WTC11 (cell line): ENCODE data around the gene PAEP. TPM values are rescaled to one million over a fixed set of nuclear protein-coding genes. Genes with fewer than 3 reads are reported as not detected.

Experiments
- ATAC-seq: fragments of 200-7000 bp; cut with Tn5 transposase; 2 replicates; pipeline ENCODE4 v1.10.0; 2021; ENCODE audit warnings: mild to moderate bottlenecking, moderate library complexity
- CTCF ChIA-PET: fragments of 300-600 bp; sonication (Branson Sonifier 250); formaldehyde crosslinking; loops from one replicate; lab custom pipeline; 2021; ENCODE audit warnings: antibody characterized with exemption; lab: Charles Lee
- POLR2A ChIA-PET: fragments of 350-600 bp; sonication (Branson Sonifier 250); formaldehyde crosslinking; loops from one replicate; lab custom pipeline; 2021; ENCODE audit warnings: antibody characterized with exemption; lab: Charles Lee
- DNase-seq: peaks from one replicate; pipeline ENCODE4 v3.0.0; 2021; ENCODE audit warnings: low spot score
- H3K27ac Mint-ChIP-seq: 2 replicates; pipeline ENCODE4 v1.8.0; 2021; ENCODE audit warnings: mixed read lengths
- H3K27me3 Mint-ChIP-seq: 2 replicates; pipeline ENCODE4 v1.8.0; 2021; ENCODE audit warnings: low read depth, mild to moderate bottlenecking, moderate library complexity, mixed read lengths
- H3K36me3 Mint-ChIP-seq: 2 replicates; pipeline ENCODE4 v1.8.0; 2021; ENCODE audit warnings: mixed read lengths
- H3K4me1 Mint-ChIP-seq: 2 replicates; pipeline ENCODE4 v1.8.0; 2022; ENCODE audit warnings: mixed read lengths
- H3K4me3 Mint-ChIP-seq: 2 replicates; pipeline ENCODE4 v1.8.0; 2021; ENCODE audit warnings: mild to moderate bottlenecking, moderate library complexity, mixed read lengths
- H3K9me3 Mint-ChIP-seq: 2 replicates; pipeline ENCODE4 v1.8.0; 2021; ENCODE audit warnings: mixed read lengths
- ETV6 ChIP-seq: sonication (generic); formaldehyde crosslinking; IDR thresholded peaks from 2 replicates; pipeline ENCODE4 v1.8.1; 2022; ENCODE audit warnings: mild to moderate bottlenecking, missing genetic modification reagents
- FOXK1 ChIP-seq: sonication (generic); formaldehyde crosslinking; IDR thresholded peaks from 2 replicates; pipeline ENCODE4 v1.8.0; 2022; ENCODE audit warnings: mild to moderate bottlenecking, moderate library complexity, missing genetic modification reagents
- GTF2I ChIP-seq: fragments of 250-450 bp; sonication (Bioruptor Pico); conservative IDR thresholded peaks from 2 replicates; pipeline ENCODE4 v1.4.0; 2021; ENCODE audit warnings: mild to moderate bottlenecking
- HMGA2 ChIP-seq: fragments of 250-450 bp; sonication (Bioruptor Pico); IDR thresholded peaks from 2 replicates; pipeline ENCODE4 v1.4.0; 2021; ENCODE audit warnings: mild to moderate bottlenecking, moderate library complexity
- IRF1 ChIP-seq: sonication (generic); formaldehyde crosslinking; IDR thresholded peaks from 2 replicates; pipeline ENCODE4 v1.8.0; 2023; ENCODE audit warnings: missing genetic modification reagents
- JAZF1 ChIP-seq: fragments of 250-450 bp; sonication (Bioruptor Pico); IDR thresholded peaks from 2 replicates; pipeline ENCODE4 v1.9.0; 2021; ENCODE audit warnings: moderate library complexity, mild to moderate bottlenecking, inconsistent platforms
- KAT7 ChIP-seq: sonication (generic); formaldehyde crosslinking; IDR thresholded peaks from 2 replicates; pipeline ENCODE4 v1.8.1; 2023; ENCODE audit warnings: missing genetic modification reagents, mild to moderate bottlenecking, borderline replicate concordance
- MAX ChIP-seq: sonication (generic); formaldehyde crosslinking; IDR thresholded peaks from 2 replicates; pipeline ENCODE4 v1.8.0; 2022; ENCODE audit warnings: mild to moderate bottlenecking, missing genetic modification reagents
- NR2C2 ChIP-seq: sonication (generic); formaldehyde crosslinking; IDR thresholded peaks from 2 replicates; pipeline ENCODE4 v1.8.0; 2022; ENCODE audit warnings: mild to moderate bottlenecking, missing genetic modification reagents
- PRRX2 ChIP-seq: fragments of 250-450 bp; sonication (Bioruptor Pico); IDR thresholded peaks from 2 replicates; pipeline ENCODE4 v1.8.0; 2021; ENCODE audit warnings: mild to moderate bottlenecking
- SMAD3 ChIP-seq: sonication (generic); formaldehyde crosslinking; IDR thresholded peaks from 2 replicates; pipeline ENCODE4 v1.8.0; 2022; ENCODE audit warnings: missing genetic modification reagents, mild to moderate bottlenecking, borderline replicate concordance
- ZNF232 ChIP-seq: sonication (generic); formaldehyde crosslinking; IDR thresholded peaks from 2 replicates; pipeline ENCODE4 v1.8.0; 2022; ENCODE audit warnings: mild to moderate bottlenecking, missing genetic modification reagents
- ZNF281 ChIP-seq: sonication (generic); formaldehyde crosslinking; IDR thresholded peaks from 2 replicates; pipeline ENCODE4 v1.8.0; 2023; ENCODE audit warnings: mild to moderate bottlenecking, missing genetic modification reagents
- total RNA-seq: library from RNA; stranded (reverse); gene quantifications from 3 replicates; pipeline ENCODE4 v1.2.3, GENCODE V29; 2021
- TF ChIP-seq, protein P1 (sequence below): sonication (generic); formaldehyde crosslinking; conservative IDR thresholded peaks from 2 replicates; pipeline ENCODE4 v1.8.1; 2022; ENCODE audit warnings: mild to moderate bottlenecking, missing genetic modification reagents
- TF ChIP-seq, protein P2 (sequence below): sonication (generic); formaldehyde crosslinking; IDR thresholded peaks from 2 replicates; pipeline ENCODE4 v1.8.0; 2022; ENCODE audit warnings: mild to moderate bottlenecking, missing genetic modification reagents
- TF ChIP-seq, protein P3 (sequence below): fragments of 250-450 bp; sonication (Bioruptor Pico); IDR thresholded peaks from 2 replicates; pipeline ENCODE4 v1.8.0; 2021; ENCODE audit warnings: mild to moderate bottlenecking
- TF ChIP-seq, protein P4 (sequence below): sonication (generic); formaldehyde crosslinking; IDR thresholded peaks from 2 replicates; pipeline ENCODE4 v1.8.1; 2022; ENCODE audit warnings: low read depth, missing genetic modification reagents, borderline replicate concordance

PAEP gene
- total RNA-seq, 1 experiment from 2014 or later = not detected

DNA sequence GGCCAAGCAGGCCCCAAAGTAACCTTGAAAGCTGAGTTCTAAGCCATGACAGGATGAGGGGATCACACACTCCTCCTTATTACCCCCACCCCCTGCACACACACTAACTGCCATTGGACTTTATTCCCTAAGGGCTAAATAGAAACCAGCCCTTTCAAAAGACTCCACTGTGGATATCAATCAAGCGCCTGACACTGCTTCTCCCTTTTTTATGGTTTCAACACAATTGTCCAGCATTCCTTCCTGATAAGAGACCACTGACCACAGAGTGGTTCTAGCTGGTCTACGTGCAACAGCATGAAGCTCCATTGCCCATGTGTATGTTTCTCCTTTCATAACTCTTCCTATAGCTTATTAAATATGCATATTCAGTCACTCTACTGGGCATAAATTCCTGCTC is 34.7 kb downstream of the PAEP start:
- DNase-seq (no peak), ATAC-seq (no peak)
- H3K4me3 Mint-ChIP-seq = no peak overlapping the region
- ChIA-PET POLR2A (interaction anchor here (0.6 kb wide), 1 partner anchor 181 kb away, joined by 3 read pairs; no protein-coding TSS in a partner anchor), CTCF (interaction anchor here (1.3 kb wide), 1 partner anchor 76 kb away, joined by 3 read pairs; no protein-coding TSS in a partner anchor)
- peaks cover 6% of the 10 kb centered on the region; the same call in 1 of the 2 replicates for H3K36me3 Mint-ChIP-seq
- H3K9me3 Mint-ChIP-seq = peaks cover 45% of the 10 kb centered on the region
- TF ChIP-seq PRRX2 = no peak
- TF ChIP-seq, protein P1, sequence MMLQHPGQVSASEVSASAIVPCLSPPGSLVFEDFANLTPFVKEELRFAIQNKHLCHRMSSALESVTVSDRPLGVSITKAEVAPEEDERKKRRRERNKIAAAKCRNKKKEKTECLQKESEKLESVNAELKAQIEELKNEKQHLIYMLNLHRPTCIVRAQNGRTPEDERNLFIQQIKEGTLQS (CRISPR knock-in tag) = no peak
- TF ChIP-seq ZNF232 (CRISPR knock-in tag) = no peak
- TF ChIP-seq JAZF1 (CRISPR knock-in tag) = no peak
- TF ChIP-seq IRF1 (CRISPR knock-in tag) = no peak
- no peak for TF ChIP-seq NR2C2 (CRISPR knock-in tag)
- TF ChIP-seq KAT7 (CRISPR knock-in tag) = no peak
- no peak for TF ChIP-seq MAX
- H3K27me3 Mint-ChIP-seq = no peaks in the 10 kb centered on the region; the same call in 1 of the 2 replicates
- no peak overlapping the region for H3K27ac Mint-ChIP-seq
- peaks cover 3% of the 10 kb centered on the region; the same call in 1 of the 2 replicates for H3K4me1 Mint-ChIP-seq

- Mint-ChIP-seq H3K27ac (no peak overlapping the region), H3K27me3 (no peaks in the 10 kb centered on the region; the same call in 1 of the 2 replicates), H3K9me3 (peaks cover 31% of the 10 kb centered on the region), H3K4me3 (no peak overlapping the region), H3K4me1 (peaks cover 12% of the 10 kb centered on the region), H3K36me3 (peaks cover 6% of the 10 kb centered on the region; the same call in 1 of the 2 replicates)
- TF ChIP-seq, protein P2, sequence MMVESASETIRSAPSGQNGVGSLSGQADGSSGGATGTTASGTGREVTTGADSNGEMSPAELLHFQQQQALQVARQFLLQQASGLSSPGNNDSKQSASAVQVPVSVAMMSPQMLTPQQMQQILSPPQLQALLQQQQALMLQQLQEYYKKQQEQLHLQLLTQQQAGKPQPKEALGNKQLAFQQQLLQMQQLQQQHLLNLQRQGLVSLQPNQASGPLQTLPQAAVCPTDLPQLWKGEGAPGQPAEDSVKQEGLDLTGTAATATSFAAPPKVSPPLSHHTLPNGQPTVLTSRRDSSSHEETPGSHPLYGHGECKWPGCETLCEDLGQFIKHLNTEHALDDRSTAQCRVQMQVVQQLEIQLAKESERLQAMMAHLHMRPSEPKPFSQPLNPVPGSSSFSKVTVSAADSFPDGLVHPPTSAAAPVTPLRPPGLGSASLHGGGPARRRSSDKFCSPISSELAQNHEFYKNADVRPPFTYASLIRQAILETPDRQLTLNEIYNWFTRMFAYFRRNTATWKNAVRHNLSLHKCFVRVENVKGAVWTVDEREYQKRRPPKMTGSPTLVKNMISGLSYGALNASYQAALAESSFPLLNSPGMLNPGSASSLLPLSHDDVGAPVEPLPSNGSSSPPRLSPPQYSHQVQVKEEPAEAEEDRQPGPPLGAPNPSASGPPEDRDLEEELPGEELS (CRISPR knock-in tag) = no peak
- TF ChIP-seq MAX = no peak
- TF ChIP-seq, protein P3, sequence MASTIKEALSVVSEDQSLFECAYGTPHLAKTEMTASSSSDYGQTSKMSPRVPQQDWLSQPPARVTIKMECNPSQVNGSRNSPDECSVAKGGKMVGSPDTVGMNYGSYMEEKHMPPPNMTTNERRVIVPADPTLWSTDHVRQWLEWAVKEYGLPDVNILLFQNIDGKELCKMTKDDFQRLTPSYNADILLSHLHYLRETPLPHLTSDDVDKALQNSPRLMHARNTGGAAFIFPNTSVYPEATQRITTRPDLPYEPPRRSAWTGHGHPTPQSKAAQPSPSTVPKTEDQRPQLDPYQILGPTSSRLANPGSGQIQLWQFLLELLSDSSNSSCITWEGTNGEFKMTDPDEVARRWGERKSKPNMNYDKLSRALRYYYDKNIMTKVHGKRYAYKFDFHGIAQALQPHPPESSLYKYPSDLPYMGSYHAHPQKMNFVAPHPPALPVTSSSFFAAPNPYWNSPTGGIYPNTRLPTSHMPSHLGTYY = no peak
- TF ChIP-seq SMAD3 (CRISPR knock-in tag) = no peak
- TF ChIP-seq ETV6 (CRISPR knock-in tag) = no peak
- ChIA-PET POLR2A (no interaction called here), CTCF (interaction anchor here (0.6 to 1.1 kb wide), 4 partner anchors 101 to 416 kb away, joined by 3 read pairs; a partner anchor contains a TSS)
- ATAC-seq (no peak), DNase-seq (no peak)
These were observed 38.8 kb downstream of the PAEP start for GRCh38 chr9:135600296-135600817.

DNA sequence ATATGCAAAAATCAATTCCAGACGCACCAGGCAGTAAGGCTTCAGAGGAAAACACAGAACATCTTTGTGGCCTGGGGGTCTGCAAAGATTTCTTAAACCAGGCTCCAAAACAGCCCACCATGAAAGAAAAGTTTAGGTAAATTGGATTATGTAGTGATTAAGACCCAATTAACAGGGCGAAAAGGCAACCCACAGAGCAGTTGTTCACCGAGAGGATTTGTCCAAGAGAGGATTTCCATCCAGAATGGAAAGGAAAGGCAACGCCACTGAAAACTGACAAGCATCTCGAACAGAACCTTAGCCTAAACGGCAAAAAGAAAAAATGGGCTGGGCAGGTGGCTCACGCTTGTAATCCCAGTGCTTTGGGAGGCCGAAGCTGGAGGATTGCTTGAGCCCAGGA is 40.4 kb downstream of the PAEP start:
- Mint-ChIP-seq H3K9me3 (peaks cover 15% of the 10 kb centered on the region), H3K27me3 (no peaks in the 10 kb centered on the region), H3K4me3 (no peak overlapping the region), H3K36me3 (peaks cover 6% of the 10 kb centered on the region; the same call in 1 of the 2 replicates), H3K4me1 (peaks cover 12% of the 10 kb centered on the region), H3K27ac (no peak overlapping the region)
- ATAC-seq (no peak), DNase-seq (no peak)
- POLR2A ChIA-PET = no interaction called here
- CTCF ChIA-PET = interaction anchor here (0.7 to 2.0 kb wide), 3 partner anchors 92 to 174 kb away, joined by 3 to 6 read pairs (median 4); no protein-coding TSS in a partner anchor
- TF ChIP-seq ZNF281 (CRISPR knock-in tag) = no peak
- TF ChIP-seq SMAD3 (CRISPR knock-in tag) = no peak
- TF ChIP-seq, protein P3 = no peak
- TF ChIP-seq FOXK1 (CRISPR knock-in tag) = no peak
- TF ChIP-seq, protein P4, sequence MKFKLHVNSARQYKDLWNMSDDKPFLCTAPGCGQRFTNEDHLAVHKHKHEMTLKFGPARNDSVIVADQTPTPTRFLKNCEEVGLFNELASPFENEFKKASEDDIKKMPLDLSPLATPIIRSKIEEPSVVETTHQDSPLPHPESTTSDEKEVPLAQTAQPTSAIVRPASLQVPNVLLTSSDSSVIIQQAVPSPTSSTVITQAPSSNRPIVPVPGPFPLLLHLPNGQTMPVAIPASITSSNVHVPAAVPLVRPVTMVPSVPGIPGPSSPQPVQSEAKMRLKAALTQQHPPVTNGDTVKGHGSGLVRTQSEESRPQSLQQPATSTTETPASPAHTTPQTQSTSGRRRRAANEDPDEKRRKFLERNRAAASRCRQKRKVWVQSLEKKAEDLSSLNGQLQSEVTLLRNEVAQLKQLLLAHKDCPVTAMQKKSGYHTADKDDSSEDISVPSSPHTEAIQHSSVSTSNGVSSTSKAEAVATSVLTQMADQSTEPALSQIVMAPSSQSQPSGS (CRISPR knock-in tag) = no peak
- no peak for TF ChIP-seq IRF1 (CRISPR knock-in tag)
- TF ChIP-seq HMGA2 (CRISPR knock-in tag) = no peak
- TF ChIP-seq GTF2I = no peak
